EL (cell line): ENCODE data around the gene MGLL.
A peak's percentile ranks its signal among the peaks of the same experiment; 100 is the strongest.

Experiments
- DNase-seq: peaks from one replicate; pipeline ENCODE4 v3.0.0-alpha.2; 2016

MGLL gene

DNA sequence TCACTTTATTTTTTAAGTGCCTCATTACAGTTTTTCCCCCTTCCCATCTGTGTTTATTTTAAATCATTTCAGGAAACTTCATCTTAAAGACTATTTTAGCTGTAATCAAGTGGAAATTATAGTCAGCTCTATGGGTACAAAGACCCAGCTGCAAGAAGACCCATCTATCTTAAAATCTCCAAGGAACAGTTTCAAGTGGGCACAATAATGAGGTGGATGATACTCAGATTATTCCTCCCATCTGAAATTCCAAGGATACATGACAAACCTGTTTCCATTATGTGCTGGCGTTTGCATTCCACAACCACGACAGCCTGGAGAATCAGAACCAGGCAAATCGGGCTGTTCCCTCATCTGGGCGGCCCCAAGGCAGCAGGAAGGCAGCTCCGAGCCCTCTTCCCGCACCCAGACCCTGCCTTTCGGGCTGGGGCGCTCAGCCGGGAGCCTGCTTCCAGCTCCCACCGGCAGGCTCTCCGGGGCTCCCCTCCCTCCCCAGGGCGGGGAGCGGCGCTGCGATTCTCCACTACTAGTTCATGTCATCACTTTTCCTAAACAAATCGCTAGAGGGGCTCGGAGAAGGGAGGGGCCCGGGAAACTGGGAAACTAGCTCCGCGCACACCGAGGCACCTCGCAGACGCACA lies at the start of gene MGLL:
TSS of gene MGLL (minus strand) at position 475 of the 641 bp plus-strand sequence. CDS start at position 278, 197 bp downstream.
- peak; percentile 64 for DNase-seq

DNA sequence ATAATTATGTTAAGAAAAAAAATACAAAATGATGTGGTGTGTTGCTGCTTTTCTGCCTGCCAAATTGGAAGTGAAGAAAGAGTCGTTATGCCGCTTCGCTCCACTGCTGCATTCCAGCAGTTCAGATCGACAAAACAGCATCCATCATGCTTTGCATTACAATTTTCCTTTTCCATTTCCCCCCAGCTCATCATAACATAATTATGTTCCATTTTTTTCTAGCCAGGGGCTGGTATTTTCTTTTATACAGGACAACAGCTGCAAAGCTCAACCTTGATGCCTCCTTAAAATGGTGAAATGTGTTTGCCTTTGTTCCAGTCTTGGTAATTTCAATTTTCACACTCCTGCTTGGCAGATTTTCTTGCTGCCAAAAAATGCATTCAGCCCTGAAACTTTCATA lies 47.8 kb upstream of the MGLL start:
- DNase-seq, result no peak

DNA sequence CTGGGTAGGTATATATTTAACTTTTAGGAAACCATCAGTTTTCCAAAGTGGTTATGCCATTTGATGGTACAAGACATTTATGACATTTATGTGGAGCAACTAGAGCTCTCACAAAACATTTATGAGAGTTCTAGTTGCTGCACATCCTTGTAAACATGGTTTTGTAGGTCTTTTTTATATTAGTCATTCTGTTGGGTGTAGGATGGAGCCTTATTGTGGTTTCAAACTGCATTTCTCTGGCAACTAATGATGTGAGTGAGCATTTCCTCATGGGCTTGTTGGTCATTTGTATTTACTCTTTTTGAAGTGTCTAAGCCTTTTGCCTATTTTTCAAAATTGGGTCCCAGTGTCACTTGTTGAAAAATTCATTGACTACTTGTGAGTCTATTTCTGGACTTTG lies 45.7 kb upstream of the MGLL start:
- peak; percentile 21 for DNase-seq

DNA sequence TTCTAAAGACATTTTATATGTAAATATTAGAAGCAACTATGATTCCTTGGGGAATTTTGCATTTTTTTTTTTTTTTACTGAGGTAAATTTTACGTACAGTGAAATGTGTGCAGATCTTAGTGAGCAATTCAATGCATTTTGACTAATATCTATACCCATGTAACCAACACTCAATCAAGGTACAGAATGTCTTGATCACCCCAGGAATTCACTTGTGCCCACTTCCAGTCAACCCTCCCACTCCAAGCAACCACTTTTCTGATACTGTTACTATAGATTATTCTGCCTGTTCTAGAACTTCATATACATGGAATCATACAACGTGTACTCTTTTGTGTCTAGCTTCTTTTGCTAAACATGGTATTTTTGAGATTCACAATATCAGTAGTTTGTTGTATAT lies 45.1 kb upstream of the MGLL start:
- DNase-seq, result no peak

DNA sequence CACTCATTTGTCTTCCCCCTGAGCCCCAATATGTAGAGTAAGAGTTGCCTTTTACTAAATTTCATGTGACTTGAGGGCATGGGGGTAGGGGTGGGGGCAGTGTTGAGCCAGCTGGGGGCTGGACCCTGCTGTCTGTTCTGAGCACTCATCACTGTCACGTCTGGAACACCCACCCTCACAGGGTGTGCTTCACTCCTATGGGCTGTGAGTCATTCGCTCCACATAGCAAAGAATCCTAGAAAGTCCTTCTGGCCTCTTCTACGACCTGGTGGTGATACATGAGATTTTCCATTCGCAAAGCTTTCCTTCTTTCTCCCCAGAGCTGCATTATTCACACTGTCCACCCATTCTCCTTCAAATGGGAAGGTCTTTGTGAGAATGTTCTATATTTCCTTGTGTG lies 43.6 kb upstream of the MGLL start:
- DNase-seq, result peak; percentile 51

DNA sequence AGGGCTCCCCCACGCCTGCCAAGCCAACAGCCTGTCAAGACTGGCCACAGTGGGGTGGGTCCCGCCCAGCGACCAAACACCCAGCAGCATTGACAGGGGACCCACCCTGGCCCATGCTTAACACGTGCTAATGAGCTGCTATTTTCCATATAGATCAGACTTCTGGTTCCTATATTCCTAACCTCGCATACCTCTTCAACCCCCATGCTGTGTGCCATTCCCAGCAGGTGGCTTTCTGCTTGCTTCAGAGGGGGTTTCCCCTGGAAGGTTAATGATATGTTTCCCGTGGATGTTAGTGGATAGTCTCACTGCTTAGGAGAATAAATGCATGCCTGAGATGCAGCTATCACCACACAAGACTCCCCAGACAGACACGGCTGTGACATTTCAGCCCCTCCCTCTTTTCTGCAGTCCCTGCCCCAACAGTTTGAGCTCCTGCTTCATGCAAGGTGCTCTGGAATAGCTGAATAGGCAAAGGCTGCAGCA lies 37.9 kb upstream of the MGLL start:
- DNase-seq, result no peak

DNA sequence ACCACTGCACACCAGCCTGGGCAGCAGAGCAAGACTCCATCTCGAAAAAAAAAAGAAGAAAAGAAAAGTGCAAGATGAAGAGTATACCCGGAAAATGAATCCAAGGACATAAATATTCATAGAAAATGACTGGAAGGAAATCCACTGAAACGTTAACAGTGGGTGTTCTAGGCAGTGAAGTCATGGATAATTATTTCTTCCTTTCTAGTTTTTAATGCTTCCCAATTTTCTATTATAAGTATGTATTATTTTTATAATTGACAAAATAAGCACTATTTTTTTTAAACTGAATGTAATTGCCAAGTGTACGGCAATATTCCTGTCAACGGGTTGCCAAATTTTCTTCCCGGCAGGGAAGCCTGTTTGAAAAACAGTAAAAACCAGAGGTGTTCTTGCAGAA lies 37.4 kb upstream of the MGLL start:
- DNase-seq, result no peak

DNA sequence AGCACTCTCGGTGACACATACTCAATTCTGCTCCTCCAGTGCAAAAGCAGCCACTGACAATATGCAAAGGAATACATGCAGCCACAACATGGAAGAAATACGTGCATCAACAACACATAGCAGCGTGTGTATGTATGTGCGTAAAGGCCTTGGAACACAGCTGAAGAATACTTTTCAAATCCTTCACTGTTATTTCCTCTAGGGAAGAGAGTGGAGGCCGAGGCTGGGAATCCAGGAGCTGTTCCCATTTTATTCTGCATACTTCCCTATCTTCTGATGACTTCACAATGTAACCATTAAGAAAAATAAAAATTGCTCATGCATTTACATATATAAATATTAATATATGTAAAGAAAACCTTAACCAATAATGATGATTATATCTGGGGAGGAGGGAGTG lies 36.6 kb upstream of the MGLL start:
- no peak for DNase-seq

DNA sequence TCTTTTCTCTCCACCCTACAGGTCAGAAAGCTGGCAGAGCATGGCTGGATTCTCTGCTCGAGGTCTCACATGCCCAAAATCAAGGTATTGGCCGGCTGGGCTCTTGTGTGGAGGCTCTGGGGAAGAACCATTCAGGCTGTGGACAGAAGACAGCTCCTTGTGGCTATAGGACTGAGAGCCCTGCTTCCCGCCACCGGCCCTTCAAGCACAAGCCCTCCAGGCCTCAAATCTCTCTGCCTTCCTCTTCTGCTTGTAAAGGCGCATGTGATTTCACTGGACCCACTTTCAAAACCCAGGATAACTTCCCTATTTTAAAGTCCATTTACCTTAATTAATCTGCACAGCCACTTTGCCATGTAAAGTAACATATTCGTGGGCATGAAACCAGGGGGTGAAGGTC lies 36.2 kb upstream of the MGLL start:
- no peak for DNase-seq

DNA sequence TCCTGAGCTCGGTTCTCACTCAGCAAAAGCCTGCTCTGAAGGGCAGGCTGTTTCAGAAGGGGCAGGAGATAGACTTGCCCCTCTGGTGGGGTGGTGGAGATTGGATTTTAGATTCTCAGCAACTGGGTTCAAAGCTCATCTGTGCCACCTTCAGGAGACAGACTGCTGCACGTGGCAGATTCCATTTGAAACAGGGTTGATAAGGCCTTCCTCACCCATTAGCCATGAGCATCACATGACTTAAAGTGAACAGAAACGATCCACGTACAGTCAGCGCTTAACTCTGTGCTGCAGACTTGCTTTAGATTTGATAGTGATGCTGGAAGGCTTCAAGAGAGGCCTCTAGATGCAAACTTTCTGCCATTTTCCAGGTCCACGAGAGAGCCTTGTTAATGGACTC lies 35.0 kb upstream of the MGLL start:
- DNase-seq, result no peak

DNA sequence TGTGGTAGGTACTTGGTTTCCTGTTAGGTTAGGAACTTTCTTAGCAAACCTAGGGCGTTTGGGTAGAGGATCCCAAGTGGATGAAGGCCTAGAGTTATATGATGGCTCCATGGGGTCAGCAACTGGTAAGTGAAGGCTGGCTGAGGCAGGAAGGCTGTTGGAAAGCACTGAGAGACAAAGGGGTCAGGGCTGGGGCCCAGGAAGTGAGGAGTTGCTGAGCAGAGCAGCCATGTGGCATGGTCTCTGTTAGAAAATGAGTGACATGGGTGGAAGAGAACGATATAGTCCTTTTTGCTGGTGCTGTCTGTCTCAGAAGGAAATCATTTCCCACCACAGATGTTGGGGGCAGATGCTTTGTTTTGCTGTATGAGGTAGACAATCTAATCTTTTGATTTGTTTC lies 34.5 kb upstream of the MGLL start:
- no peak for DNase-seq

DNA sequence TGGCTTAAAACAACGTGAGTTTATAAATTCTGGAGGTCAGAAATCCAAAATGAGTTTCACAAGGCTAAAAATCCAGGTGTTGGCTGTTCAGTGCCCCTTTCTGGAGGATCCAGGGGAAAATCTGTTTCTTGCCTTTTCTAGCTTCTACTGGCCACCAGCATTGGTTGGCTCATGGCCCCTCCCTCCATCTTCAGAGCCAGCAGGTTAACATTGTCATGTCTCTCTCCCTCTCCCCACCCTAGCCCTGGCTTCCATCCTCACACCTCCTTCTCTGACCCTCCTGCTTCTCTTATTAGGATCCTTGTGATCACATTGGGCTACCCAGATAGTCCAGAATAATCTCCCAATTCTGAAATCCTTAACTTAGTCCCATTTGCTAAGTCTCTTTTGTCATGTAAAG lies 32.9 kb upstream of the MGLL start:
- DNase-seq, result no peak

DNA sequence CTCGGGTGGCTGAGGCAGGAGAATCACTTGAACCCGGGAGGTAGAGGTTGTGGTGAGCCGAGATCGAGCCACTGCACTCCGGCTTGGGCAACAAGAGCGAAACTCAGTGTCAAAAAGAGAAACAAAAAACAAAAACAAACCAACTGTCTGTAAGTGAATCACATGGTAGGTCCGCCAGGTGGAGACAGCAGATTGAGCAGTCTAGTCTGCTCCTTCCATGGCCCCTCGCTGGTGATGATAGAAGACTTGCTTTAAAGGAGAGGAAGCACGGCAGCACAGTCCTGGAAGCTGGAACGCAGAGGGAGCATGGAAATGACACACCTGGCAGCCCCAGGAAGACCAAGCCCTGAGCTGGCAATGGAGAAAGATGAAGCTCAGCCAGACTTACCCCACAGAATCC lies 31.4 kb upstream of the MGLL start:
- no peak for DNase-seq

DNA sequence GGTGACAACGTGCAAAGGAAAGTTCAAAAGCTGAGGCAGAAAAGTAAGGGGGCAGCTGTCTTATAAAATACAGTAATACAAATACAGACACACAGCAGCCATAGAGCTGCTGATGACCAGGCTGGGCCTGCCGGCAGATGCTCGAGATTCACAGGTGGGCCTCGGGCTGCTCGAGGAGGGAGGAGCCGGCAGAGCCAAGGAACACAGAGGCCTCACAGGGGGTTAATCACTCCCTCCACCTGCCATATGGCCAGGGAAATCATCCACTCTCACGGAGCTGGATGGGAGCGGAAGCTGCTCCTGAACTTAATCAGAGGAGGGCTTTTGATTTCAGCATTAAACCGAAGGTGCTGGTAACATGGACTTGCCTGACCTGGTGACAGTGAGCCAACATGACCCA lies 29.6 kb upstream of the MGLL start:
- DNase-seq, result no peak

DNA sequence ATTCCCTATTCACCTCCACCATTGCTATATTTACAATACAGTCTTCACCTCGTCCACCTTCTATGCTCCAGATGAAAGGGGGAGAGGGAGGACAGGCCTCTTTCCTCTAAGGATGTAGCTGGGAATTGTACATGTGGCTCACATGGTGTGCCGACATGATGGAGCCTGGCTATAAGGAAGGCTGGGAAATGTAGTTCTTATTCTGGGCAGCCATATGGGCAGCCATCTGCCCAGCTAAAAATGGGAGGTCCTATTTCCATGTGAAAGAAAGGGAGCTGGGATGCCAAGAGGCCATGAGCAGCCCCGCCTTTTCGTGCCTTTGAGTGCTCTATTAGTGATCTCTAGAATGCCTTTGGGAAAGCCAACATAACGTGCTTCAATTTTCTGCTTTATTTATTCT lies 27.1 kb upstream of the MGLL start:
- DNase-seq, result no peak

DNA sequence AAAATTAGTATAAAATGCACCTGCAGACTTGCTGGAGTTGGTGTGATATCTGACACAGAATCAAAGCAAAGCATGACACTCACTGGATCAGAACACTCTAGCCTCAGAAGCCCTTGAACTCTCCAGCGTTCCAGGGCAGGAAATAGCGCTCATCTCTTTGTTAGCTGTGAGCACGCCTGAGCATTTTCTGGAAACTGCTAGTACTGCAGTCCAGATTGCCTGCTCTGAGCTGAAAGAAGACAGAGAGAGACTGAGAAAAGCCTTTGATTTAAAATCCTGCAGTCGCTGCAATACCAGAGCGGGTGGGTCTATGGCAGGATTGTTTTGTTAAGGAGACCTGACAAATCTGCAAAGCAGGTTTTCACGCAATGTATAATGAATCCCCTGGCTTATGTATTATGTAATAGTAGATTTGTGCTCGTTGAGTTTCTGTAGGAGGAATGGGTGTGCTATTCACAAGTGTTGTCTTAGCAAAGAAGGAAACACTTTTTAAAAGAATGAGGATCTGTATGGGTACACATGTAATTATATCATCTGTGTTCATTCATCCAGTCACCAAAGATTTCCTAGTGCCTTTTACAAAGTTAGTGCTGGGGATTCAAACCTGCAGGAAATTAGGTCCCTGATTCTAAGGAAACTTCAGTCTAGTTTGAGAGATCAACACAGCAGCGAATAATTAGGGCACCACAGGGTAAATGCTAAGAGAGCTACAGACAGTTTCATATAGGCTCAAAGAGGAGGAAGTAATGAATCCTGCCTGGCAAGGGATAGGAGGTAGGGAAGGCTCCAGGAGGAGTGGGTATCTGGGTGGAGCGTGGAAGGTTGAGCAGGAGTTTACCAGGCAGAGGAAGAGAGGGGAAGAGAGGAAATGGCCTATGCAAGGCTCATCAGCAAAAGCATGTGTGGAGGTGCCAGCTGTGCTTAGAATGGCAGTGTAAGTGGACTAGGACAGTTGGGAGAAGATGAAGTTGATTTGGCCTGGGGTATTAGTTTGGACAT lies 26.1 kb upstream of the MGLL start:
- DNase-seq, result no peak

DNA sequence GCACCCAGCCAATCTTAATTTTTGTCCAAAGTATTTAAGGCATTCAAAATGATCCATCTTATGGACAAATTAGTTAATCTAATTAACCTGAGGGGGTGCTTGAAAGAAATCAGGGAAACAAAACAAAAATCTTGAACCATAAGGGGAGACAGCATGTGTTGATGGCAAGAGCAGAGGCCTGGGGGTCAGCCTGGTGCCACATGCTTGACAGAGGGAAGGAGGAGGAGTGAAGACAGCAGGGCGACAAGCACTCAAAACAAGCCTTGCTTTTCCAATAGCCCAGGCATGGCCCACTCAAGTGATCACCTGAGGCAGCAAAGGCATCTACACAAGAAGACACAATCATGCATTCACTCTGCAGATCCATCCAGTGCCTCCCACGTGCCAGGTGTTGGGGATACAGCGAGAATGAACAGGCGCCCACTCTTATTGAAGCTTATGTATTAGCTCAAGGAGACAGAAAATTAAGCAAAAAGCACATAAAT lies 25.0 kb upstream of the MGLL start:
- DNase-seq, result no peak

DNA sequence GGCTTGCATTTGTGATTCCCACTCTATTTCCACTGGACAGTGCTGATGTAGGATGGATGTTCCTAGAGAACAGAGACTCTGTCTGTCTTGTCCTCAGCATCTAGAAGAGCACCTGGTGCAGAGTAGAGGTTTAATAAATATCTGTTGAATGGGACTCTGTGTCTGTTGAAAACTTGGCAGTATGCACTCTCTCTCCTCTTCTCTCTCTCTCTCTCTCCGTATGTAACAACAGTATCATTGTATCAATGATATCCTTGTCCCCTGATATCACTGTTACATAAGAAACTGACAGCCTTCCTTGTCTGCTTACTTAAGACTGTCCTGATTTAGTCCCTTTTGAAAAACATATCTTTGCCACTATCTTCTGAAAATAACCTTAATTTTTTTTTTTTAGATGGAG lies 24.3 kb upstream of the MGLL start:
- no peak for DNase-seq

DNA sequence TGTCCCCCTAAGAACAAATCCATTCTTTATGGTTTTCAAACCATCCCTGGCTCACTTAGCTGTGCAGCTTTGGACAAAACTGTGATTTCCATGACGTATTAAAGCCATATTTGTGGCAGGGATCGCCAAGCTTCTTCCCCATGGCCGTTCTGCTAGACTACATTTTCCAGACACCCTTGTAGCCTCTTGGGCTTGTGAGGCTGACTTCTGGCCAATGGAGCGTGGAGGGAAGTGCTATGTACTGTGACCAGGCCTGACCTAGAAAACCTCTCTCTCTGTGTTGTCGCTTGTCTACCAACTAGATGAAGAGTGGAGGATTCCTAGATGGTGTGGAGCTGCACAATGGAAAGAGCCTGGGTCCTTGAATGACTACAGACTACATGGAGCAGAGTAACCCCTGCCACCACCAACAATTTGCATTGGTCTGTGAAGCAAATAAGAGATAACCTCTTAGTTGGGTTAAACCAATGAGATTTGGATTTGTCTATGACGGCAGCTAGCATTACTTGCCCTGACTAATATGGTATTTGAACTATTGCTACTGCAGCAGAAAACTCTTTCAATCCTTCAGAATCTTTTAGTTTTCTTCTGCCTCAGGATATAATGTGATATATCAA lies 22.1 kb upstream of the MGLL start:
- no peak for DNase-seq

DNA sequence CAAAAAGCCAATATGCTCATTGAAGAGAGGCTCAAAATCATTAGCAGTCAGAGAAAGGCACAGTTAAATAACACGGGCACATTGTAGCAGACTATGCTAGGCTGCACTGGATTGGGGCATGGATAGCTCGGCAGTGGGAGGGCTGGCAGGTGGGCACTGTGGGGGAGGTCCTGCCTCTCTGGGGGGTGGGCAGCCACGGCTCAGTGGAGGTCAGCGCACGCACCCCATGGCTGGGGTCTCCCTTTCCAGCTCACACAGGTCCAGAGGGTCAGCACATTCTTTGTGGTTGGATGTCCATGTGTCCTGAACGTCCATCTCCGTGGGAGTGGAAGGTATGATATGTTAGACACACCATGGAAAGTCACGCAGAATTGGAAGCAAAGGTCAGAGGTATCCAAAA lies 18.4 kb upstream of the MGLL start:
- DNase-seq, result no peak

DNA sequence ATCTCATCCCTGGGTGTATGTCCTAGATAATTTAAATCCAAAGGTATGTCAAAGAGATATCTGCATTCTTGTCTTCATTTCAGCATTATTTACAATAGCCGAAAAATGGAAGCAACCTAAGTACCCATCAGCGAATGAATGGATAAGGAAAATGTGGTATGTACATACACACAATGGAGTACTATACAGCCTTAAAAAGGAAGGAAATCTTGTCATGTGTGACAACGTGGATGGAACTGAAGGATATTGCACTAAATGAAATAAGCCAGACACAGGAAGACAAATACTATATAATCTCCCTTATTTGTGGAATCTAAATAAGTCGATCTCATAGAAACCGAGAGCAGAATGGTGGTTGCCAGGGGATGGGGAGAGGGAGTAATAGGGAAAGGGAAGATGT lies 16.8 kb upstream of the MGLL start:
- no peak for DNase-seq

DNA sequence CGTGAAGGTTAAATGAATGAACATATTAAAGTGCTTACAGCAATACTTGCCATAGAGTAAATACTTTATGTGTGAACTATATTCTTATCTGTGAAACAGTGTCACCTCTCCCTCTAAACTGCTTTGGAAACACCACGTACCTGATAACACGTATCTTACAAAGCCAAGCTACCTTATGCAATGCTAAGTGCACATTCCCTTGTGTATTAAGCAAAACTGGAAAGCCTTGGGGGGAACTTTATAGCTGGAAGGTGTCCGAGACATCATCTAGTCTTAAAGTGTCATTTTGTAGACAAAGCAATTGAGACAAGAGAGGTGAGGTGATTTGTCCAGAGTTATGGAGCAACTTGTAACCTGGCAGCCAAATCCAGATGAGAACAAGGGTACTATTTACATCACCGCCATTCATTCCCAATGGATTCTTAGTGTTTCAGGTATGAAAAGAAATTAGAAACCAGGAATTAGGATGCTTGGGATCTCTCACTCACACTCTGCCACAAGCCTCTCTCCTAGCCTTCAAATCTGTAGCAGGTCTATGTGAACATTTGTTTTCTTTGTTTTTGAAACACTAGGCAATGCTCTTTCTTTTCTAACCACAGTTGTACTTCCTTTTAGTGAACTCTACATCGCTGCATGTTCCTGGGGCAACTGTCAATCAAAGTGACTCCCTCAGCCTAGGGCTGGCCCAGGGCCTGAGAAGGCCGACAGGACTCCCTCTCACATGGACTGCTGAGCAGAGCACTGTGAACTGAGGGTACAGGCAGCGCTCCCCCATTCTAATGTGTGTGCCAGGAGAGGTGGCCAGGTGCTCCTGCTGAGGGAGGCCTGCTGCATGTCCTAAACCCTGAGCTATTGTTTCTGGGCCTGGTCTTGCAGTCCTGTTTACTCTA lies 13.9 kb upstream of the MGLL start:
- DNase-seq, result no peak

DNA sequence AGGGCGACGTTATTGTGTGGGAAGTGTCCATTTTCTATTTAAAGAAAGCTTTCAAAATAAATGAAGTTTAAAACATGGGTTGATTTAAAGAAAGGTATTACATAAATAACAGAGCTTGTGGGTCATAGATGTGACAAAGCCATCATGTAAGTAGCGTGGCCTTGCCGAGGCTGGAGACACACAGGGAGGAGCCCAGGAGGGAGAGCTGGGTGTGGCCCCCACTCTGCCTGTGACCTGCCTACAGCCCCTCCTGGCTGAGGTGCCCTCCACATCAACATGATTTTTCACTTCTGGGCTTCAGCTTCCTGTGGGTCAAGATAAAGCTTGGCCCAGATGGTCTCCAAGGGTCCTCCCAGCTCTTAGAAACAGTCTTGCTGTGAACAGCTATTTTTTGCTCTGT lies 12.5 kb upstream of the MGLL start:
- no peak for DNase-seq
